Activated B cell treated with CpG ODN at 0.5 μM for 24 hours (primary cell): ENCODE results near the gene LRBA. TPM values are rescaled to one million over a fixed set of nuclear protein-coding genes. Genes with fewer than 3 reads are reported as not detected.

ENCODE experiments used
- ATAC-seq: fragments of 200-7000 bp; cut with Tn5 transposase; one replicate; pipeline ENCODE4 v1.10.0; 2021; ENCODE audit warnings: low read depth, mild to moderate bottlenecking, moderate library complexity
- CTCF ChIA-PET: fragments of 350-600 bp; sonication (Branson Sonifier 250); formaldehyde crosslinking; loops from one replicate; lab custom pipeline; 2021; ENCODE audit warnings: antibody characterized with exemption; lab: Charles Lee
- POLR2A ChIA-PET: fragments of 350-600 bp; sonication (Branson Sonifier 250); formaldehyde crosslinking; loops from one replicate; lab custom pipeline; 2021; ENCODE audit warnings: antibody characterized with exemption; lab: Charles Lee
- DNase-seq: peaks from one replicate; pipeline ENCODE4 v3.0.0; 2022
- H3K27ac Mint-ChIP-seq: one replicate; pipeline ENCODE4 v1.8.0; 2020; ENCODE audit warnings: mixed read lengths
- H3K27me3 Mint-ChIP-seq: one replicate; pipeline ENCODE4 v1.8.0; 2021; ENCODE audit warnings: mixed read lengths
- H3K36me3 Mint-ChIP-seq: one replicate; pipeline ENCODE4 v1.8.0; 2021; ENCODE audit warnings: low read depth, mixed read lengths
- H3K4me1 Mint-ChIP-seq: one replicate; pipeline ENCODE4 v1.8.0; 2021; ENCODE audit warnings: mixed read lengths
- H3K4me3 Mint-ChIP-seq: one replicate; pipeline ENCODE4 v1.8.0; 2020; ENCODE audit warnings: mild to moderate bottlenecking, mixed read lengths
- H3K9me3 Mint-ChIP-seq: one replicate; pipeline ENCODE4 v1.8.0; 2020; ENCODE audit warnings: mixed read lengths
- intact Hi-C: fragments of 100-400 bp; cut with micrococcal nuclease; formaldehyde crosslinking; loops from one replicate; pipeline ENCODE4 v1.15.1; 2024
- total RNA-seq: library from RNA; stranded (reverse); gene quantifications from 2 replicates; pipeline ENCODE4 v1.2.3, GENCODE V29; 2022
- TF ChIP-seq, protein P1 (sequence below): fragments of 200-600 bp; IDR thresholded peaks from one replicate; pipeline ENCODE4 v1.8.0; 2022; ENCODE audit warnings: antibody characterized with exemption, mild to moderate bottlenecking

Gene LRBA
- total RNA-seq, 1 donor from 2014 or later, result 66.5 TPM

DNA sequence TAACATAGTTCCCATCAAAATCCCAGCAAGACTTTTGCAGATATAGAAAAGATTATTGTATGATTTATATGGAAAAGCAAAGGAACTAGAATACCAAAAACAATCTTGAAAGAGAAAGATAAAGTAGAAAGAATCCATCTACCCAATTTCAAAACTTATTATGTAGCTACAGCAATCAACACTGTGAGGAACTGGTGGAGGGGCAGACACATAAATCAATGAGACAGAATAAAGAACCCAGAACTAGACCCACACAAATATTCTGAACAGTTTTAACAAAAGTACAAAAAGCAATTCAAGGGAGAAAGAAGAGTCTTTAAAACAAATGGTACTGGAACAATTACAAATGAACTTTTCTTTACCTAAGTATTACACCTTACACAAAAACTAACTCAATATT lies 67.0 kb downstream of the LRBA start:
- Mint-ChIP-seq H3K27ac (no peak overlapping the region), H3K4me3 (no peak overlapping the region), H3K36me3 (peaks cover 6% of the 10 kb centered on the region), H3K9me3 (no peaks in the 10 kb centered on the region), H3K27me3 (no peaks in the 10 kb centered on the region), H3K4me1 (peaks cover 60% of the 10 kb centered on the region)
- no peak for DNase-seq
- POLR2A ChIA-PET, result no interaction called here
- intact Hi-C loops, result no loop called here
- TF ChIP-seq, protein P1, sequence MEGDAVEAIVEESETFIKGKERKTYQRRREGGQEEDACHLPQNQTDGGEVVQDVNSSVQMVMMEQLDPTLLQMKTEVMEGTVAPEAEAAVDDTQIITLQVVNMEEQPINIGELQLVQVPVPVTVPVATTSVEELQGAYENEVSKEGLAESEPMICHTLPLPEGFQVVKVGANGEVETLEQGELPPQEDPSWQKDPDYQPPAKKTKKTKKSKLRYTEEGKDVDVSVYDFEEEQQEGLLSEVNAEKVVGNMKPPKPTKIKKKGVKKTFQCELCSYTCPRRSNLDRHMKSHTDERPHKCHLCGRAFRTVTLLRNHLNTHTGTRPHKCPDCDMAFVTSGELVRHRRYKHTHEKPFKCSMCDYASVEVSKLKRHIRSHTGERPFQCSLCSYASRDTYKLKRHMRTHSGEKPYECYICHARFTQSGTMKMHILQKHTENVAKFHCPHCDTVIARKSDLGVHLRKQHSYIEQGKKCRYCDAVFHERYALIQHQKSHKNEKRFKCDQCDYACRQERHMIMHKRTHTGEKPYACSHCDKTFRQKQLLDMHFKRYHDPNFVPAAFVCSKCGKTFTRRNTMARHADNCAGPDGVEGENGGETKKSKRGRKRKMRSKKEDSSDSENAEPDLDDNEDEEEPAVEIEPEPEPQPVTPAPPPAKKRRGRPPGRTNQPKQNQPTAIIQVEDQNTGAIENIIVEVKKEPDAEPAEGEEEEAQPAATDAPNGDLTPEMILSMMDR, result no peak
- no peak for ATAC-seq
- CTCF ChIA-PET, result no interaction called here

DNA sequence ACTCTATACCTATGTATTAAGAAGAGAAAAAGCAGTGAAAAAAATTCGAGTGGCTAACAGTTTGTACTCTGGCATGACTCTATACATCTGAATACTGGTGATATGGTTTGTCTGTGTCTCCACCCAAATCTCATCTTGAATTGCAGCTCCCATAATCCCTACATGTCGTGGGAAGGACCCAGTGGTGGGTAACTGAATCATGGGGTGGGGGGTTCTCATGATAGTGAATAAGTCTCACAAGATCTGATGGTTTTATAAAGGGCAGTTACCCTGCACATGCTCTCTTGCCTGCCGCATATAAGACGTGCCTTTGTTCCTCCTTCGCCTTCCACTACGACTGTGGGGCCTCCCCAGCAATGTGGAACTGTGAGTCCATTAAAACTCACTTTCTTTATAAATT lies 70.4 kb downstream of the LRBA start:
- DNase-seq (no peak), ATAC-seq (no peak)
- intact Hi-C loops, result no loop called here
- Mint-ChIP-seq H3K4me3 (no peak overlapping the region), H3K27ac (no peak overlapping the region), H3K4me1 (peaks cover 41% of the 10 kb centered on the region), H3K27me3 (no peaks in the 10 kb centered on the region), H3K9me3 (no peaks in the 10 kb centered on the region), H3K36me3 (peaks cover 4% of the 10 kb centered on the region)
- CTCF ChIA-PET, result no interaction called here
- TF ChIP-seq, protein P1, result no peak
- POLR2A ChIA-PET, result no interaction called here

DNA sequence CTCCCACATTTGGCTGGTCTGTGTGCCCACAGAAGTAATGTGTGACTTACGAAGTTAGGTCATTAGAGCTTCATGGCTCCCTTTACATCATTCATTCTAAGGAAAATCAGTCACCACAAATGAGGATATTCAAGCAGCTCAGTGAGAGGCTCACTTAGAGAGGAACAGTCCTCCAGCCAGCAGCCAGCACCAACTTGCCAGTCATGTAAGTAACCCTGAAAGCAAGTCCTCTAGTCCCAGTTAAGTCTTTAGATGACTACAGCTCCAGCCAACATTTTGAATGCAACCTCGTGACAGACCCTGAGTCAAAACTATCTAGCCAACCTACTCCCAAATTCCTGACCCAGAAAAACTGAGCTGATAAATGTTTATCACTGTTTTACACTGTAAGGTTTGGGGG lies 71.3 kb downstream of the LRBA start:
- CTCF ChIA-PET, result interaction anchor here (1.0 kb wide), 1 partner anchor 9 kb away, joined by 3 read pairs; no protein-coding TSS in a partner anchor
- no peak for ATAC-seq
- peaks cover 44% of the 10 kb centered on the region for H3K4me1 Mint-ChIP-seq
- no peak for DNase-seq
- H3K27me3 Mint-ChIP-seq, result no peaks in the 10 kb centered on the region
- POLR2A ChIA-PET, result no interaction called here
- H3K4me3 Mint-ChIP-seq, result no peak overlapping the region
- no peak overlapping the region for H3K27ac Mint-ChIP-seq
- peaks cover 4% of the 10 kb centered on the region for H3K36me3 Mint-ChIP-seq
- intact Hi-C loops, result no loop called here
- TF ChIP-seq, protein P1, result no peak
- no peaks in the 10 kb centered on the region for H3K9me3 Mint-ChIP-seq

DNA sequence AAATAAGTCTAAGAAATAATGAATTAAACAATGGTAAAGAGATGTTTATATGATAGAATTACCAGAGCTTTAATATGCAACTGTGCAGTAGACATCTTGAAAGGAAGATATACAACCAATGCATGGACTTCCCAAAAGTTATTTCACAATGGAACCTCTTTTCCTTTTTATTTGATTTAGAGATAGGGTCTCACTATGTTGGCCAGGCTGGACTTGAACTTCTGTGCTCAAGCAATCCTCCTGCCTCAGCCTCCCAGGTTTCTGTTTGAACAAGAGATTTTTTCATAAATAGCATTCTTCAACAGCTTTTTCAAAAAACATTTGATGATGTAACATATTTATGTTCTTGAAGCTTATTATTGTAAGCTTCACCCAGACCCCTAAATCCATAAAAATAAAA lies 72.0 kb downstream of the LRBA start:
- Mint-ChIP-seq H3K9me3 (no peaks in the 10 kb centered on the region), H3K27me3 (no peaks in the 10 kb centered on the region), H3K4me1 (peaks cover 45% of the 10 kb centered on the region), H3K36me3 (peaks cover 4% of the 10 kb centered on the region), H3K27ac (no peak overlapping the region), H3K4me3 (no peak overlapping the region)
- intact Hi-C loops, result no loop called here
- CTCF ChIA-PET, result no interaction called here
- TF ChIP-seq, protein P1, result no peak
- DNase-seq (no peak), ATAC-seq (no peak)
- POLR2A ChIA-PET, result no interaction called here

DNA sequence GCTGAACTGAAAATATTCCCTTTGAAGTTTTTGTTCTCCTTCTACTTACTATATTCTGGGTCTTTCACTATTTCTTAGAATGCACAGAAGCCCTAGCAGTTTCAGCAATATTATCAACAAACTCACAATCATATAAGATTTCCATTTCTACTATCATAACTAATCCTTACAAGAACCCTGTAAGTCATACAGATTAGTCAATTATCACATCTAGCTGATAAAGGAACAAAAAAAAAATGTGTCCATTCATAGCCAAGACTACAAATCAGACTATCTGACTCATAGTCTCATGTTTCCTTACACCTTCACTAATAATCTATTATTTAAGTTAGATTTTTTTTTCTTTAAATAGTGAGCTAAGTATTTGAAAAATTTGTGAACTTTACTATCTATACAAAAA lies 72.5 kb downstream of the LRBA start:
- H3K9me3 Mint-ChIP-seq, result no peaks in the 10 kb centered on the region
- H3K27me3 Mint-ChIP-seq, result no peaks in the 10 kb centered on the region
- no peak for DNase-seq
- H3K4me1 Mint-ChIP-seq, result peaks cover 41% of the 10 kb centered on the region
- ChIA-PET CTCF (no interaction called here), POLR2A (no interaction called here)
- TF ChIP-seq, protein P1, result no peak
- H3K27ac Mint-ChIP-seq, result no peak overlapping the region
- no peak for ATAC-seq
- no peak overlapping the region for H3K4me3 Mint-ChIP-seq
- H3K36me3 Mint-ChIP-seq, result peaks cover 4% of the 10 kb centered on the region
- intact Hi-C loops, result no loop called here
